ENCODE measurements around the gene ABCB10. TPM values are rescaled to one million over a fixed set of nuclear protein-coding genes. Genes with fewer than 3 reads are reported as not detected.

The ABCB10 gene
- total and polyA plus RNA-seq, 4 donors = 6.2 to 190 (median 11.5) TPM

- Histone ChIP-seq H3K9me3 (ENCODE audit: control insufficient read depth in 4 of 4, low read length in 3 of 4) (no peaks in the 10 kb centered on the region), H3K4me1 (ENCODE audit: control insufficient read depth in 4 of 4, insufficient read depth in 4 of 4, low read length in 3 of 4) (peaks cover 0 to 1% (median 0%) of the 10 kb centered on the region in 4 donors), H3K36me3 (ENCODE audit: control insufficient read depth in 4 of 4, insufficient read depth in 3 of 4, low read depth in 1 of 4, low read length in 3 of 4) (no peaks in the 10 kb centered on the region), H3K27ac (ENCODE audit: low read depth in 1 of 2, low read length in 2 of 2) (no peak overlapping the region), H3K4me3 (ENCODE audit: low read depth in 1 of 3, low read length in 3 of 3) (no peak overlapping the region), H3K27me3 (ENCODE audit: control insufficient read depth in 4 of 4, insufficient read depth in 4 of 4, low read length in 3 of 4) (no peaks in the 10 kb centered on the region), H3K9ac (ENCODE audit: low read depth in 1 of 2, low read length in 2 of 2) (no peak overlapping the region)
- WGBS = 77% methylated on average over 20 of the region's 20 CpGs
- TF ChIP-seq CTCF (IDR thresholded peaks at IDR 0.05; ENCODE audit: low read depth, low read length, missing input control) = no peak
- TF ChIP-seq FOXA2 (IDR thresholded peaks at IDR 0.05) = no peak
- no peak for TF ChIP-seq SP1 (IDR thresholded peaks at IDR 0.05)
- TF ChIP-seq MAX (IDR thresholded peaks at IDR 0.05) = no peak
- TF ChIP-seq RXRA (IDR thresholded peaks at IDR 0.05) = no peak
- no peak for TF ChIP-seq REST (IDR thresholded peaks at IDR 0.05)
- no peak for TF ChIP-seq FOXA1 (IDR thresholded peaks at IDR 0.05)
- DNase-seq (ENCODE audit: low spot score) = no peak
Observed at GRCh38 chr1:229570305-229570704, 11.8 kb upstream of the ABCB10 start.

DNA sequence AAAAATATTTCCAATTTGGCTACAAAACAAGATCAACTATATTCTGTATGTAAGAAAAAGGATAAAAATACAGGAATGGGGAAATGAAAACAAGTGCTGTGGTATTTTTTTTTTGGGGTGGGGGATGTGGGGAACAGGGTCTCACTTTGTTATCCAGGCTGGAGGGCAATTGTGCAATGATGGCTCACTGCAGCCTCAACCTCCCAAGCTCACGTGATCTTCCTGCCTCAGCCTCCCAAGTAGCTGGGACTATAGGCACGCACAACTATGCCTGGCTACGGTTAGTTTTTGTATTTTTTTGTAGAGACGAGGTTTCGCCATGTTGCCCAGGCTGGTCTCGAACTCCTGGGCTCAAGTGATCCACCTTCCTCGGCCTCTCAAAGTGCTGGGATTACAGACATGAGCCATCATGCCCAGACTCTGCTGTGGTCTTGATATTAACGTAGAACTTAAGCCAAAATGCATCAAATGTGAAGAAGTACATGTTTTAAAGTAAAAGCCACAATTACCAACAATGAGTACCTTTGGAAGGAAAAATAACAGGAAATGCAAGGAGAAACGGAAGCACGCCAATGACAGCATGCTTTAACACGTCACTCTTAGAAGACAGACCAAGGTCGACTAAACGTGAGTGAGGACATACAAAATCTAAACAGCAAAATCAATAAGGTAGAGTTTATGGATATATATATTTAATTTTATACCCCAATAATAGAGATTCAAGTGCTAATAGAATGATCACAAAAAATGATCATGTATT is 8.8 kb upstream of the ABCB10 start:
- H3K9me3 ChIP-seq (ENCODE audit: control insufficient read depth in 4 of 4, low read length in 3 of 4) = no peaks in the 10 kb centered on the region
- no peaks in the 10 kb centered on the region for H3K36me3 ChIP-seq (ENCODE audit: control insufficient read depth in 4 of 4, insufficient read depth in 3 of 4, low read depth in 1 of 4, low read length in 3 of 4)
- H3K4me1 ChIP-seq (ENCODE audit: control insufficient read depth in 4 of 4, insufficient read depth in 4 of 4, low read length in 3 of 4) = peaks cover 0 to 4% (median under 1%) of the 10 kb centered on the region in 4 donors
- H3K9ac ChIP-seq (ENCODE audit: low read depth in 1 of 2, low read length in 2 of 2) = no peak overlapping the region
- TF ChIP-seq JUND (IDR thresholded peaks at IDR 0.05) (no peak), GABPA (IDR thresholded peaks at IDR 0.05 in 1 of 2, conservative IDR thresholded peaks at IDR 0.05 in 1 of 2) (no peak), RXRA (IDR thresholded peaks at IDR 0.05) (no peak), HNF4G (IDR thresholded peaks at IDR 0.05) (no peak), HNF4A (conservative IDR thresholded peaks at IDR 0.05) (no peak), FOXA1 (IDR thresholded peaks at IDR 0.05) (no peak)
- 77% methylated on average over 13 of the region's 13 CpGs for WGBS
- no peaks in the 10 kb centered on the region for H3K27me3 ChIP-seq (ENCODE audit: control insufficient read depth in 4 of 4, insufficient read depth in 4 of 4, low read length in 3 of 4)
- DNase-seq (ENCODE audit: low spot score) = no peak
- no peak overlapping the region for H3K27ac ChIP-seq (ENCODE audit: low read depth in 1 of 2, low read length in 2 of 2)
- no peak overlapping the region for H3K4me3 ChIP-seq (ENCODE audit: low read depth in 1 of 3, low read length in 3 of 3)

GRCh38 chr1:229563701-229564100 is 5.2 kb upstream of the ABCB10 start:
- H3K27me3 ChIP-seq (ENCODE audit: control insufficient read depth in 4 of 4, insufficient read depth in 4 of 4, low read length in 3 of 4) = no peaks in the 10 kb centered on the region
- WGBS = 77% methylated on average over 5 of the region's 5 CpGs
- H3K9ac ChIP-seq (ENCODE audit: low read depth in 1 of 2, low read length in 2 of 2) = no peak overlapping the region
- H3K9me3 ChIP-seq (ENCODE audit: control insufficient read depth in 4 of 4, low read length in 3 of 4) = no peaks in the 10 kb centered on the region
- H3K4me3 ChIP-seq (ENCODE audit: low read depth in 1 of 3, low read length in 3 of 3) = no peak overlapping the region
- H3K36me3 ChIP-seq (ENCODE audit: control insufficient read depth in 4 of 4, insufficient read depth in 3 of 4, low read depth in 1 of 4, low read length in 3 of 4) = no peaks in the 10 kb centered on the region
- peaks cover 0 to 12% (median 3%) of the 10 kb centered on the region in 4 donors for H3K4me1 ChIP-seq (ENCODE audit: control insufficient read depth in 4 of 4, insufficient read depth in 4 of 4, low read length in 3 of 4)
- DNase-seq (ENCODE audit: low spot score) = no peak
- no peak overlapping the region for H3K27ac ChIP-seq (ENCODE audit: low read depth in 1 of 2, low read length in 2 of 2)
- no peak for TF ChIP-seq MAX (IDR thresholded peaks at IDR 0.05)
- no peak for TF ChIP-seq EGR1 (IDR thresholded peaks at IDR 0.05; ENCODE audit: low read depth in 2 of 2)
- no peak for TF ChIP-seq GABPA (IDR thresholded peaks at IDR 0.05 in 1 of 2, conservative IDR thresholded peaks at IDR 0.05 in 1 of 2)
- TF ChIP-seq JUND (IDR thresholded peaks at IDR 0.05) = no peak
- TF ChIP-seq TAF1 (conservative IDR thresholded peaks at IDR 0.05) = no peak
- TF ChIP-seq RXRA (IDR thresholded peaks at IDR 0.05) = no peak
